HCT116 (cell line): ENCODE data around the gene NLRP14. TPM values are rescaled to one million over a fixed set of nuclear protein-coding genes. Genes with fewer than 3 reads are reported as not detected.

Experiments used
- ATAC-seq: fragments of 200-7000 bp; cut with Tn5 transposase; 2 replicates; pipeline ENCODE4 v1.9.1; 2020; ENCODE audit warnings: mild to moderate bottlenecking, moderate library complexity
- Bru-seq: library from RNA; stranded (reverse); fragments of 400-500 nt; gene quantifications from one replicate; lab custom pipeline; 2021; lab: Mats Ljungman, UMichigan
- BruChase-seq, 2 experiments: library from RNA; stranded (reverse); fragments of 400-500 nt; gene quantifications; one replicate each; lab custom pipeline; 2021; lab: Mats Ljungman, UMichigan
- BruUV-seq: library from RNA; stranded (reverse); fragments of 400-500 nt; replicated peaks from 2 replicates; lab custom pipeline; 2021; lab: Mats Ljungman, UMichigan
- CTCF ChIA-PET: fragments of 300-600 bp; sonication (Branson Sonifier 250); formaldehyde crosslinking; loops from one replicate; lab custom pipeline; 2021; ENCODE audit warnings: antibody characterized with exemption; lab: Charles Lee
- POLR2A ChIA-PET: fragments of 300-600, 350-600 bp; sonication (Branson Sonifier 250); formaldehyde crosslinking; loops from one replicate; lab custom pipeline; 2021; ENCODE audit warnings: antibody characterized with exemption; lab: Charles Lee
- RAD21 ChIA-PET, 2 experiments: fragments of 300-600 bp; sonication (Branson Sonifier 250); formaldehyde crosslinking; loops; one replicate each; lab custom pipeline; 2023; ENCODE audit warnings: low total read pairs in 2 of 2; ENCODE audit not compliant: uncharacterized antibody in 2 of 2, unreplicated experiment in 2 of 2, low non-redundant PET in 1 of 2; lab: Charles Lee
- DNase-seq: peaks from one replicate; pipeline ENCODE4 v3.0.0-alpha.2; 2010; ENCODE audit warnings: low read depth, low spot score
- H2AFZ ChIP-seq: fragments of 200-600 bp; shearing (Covaris generic), sonication (generic); 2 replicates; pipeline ENCODE4 v1.6.1; 2017; ENCODE audit warnings: low read depth, mixed run types, mixed read lengths, antibody characterized with exemption, low read length; ENCODE audit not compliant: poor library complexity, severe bottlenecking
- H3K27ac ChIP-seq: 2 replicates; pipeline ENCODE4 v1.5.1; 2012; ENCODE audit warnings: low read depth, low read length
- H3K27me3 ChIP-seq: fragments of 200-600 bp; sonication (generic); 2 replicates; pipeline ENCODE4 v1.6.1; 2016; ENCODE audit warnings: mixed run types, low read length, mixed read lengths; ENCODE audit not compliant: insufficient read depth
- H3K36me3 ChIP-seq, 2 experiments: fragments of 200-500 bp in 1 of 2; fragments of 200-600 bp in 1 of 2; sonication (Bioruptor generic) in 1 of 2; sonication (generic) in 1 of 2; 2 replicates each; pipeline versions ENCODE4 v1.5.1 to v1.6.1; 2014 to 2016; ENCODE audit warnings: low read length in 2 of 2, inconsistent platforms in 1 of 2, mixed read lengths in 1 of 2, mixed run types in 1 of 2; ENCODE audit not compliant: insufficient read depth in 2 of 2, control insufficient read depth in 1 of 2
- H3K4me1 ChIP-seq, 2 experiments: fragments of 200-600 bp in 1 of 2; sonication (generic) in 1 of 2; 2 replicates each; pipeline versions ENCODE4 v1.5.1 to v1.6.1; 2012 to 2017; ENCODE audit warnings: low read length in 2 of 2, inconsistent platforms in 1 of 2, mild to moderate bottlenecking in 1 of 2, mixed read lengths in 1 of 2, mixed run types in 1 of 2, moderate library complexity in 1 of 2; ENCODE audit not compliant: insufficient read depth in 2 of 2, control insufficient read depth in 1 of 2
- H3K4me2 ChIP-seq: fragments of 200-600 bp; sonication (generic); 2 replicates; pipeline ENCODE4 v1.6.1; 2017; ENCODE audit warnings: mixed run types, low read length, mixed read lengths
- H3K4me3 ChIP-seq, 2 experiments: fragments of 200-600 bp in 1 of 2; sonication (generic) in 1 of 2; replicated peaks in 1 of 2; 2 replicates each; pipeline ENCODE4 v1.5.1; 2011 to 2016; ENCODE audit warnings: low read length in 2 of 2, control low read depth in 1 of 2, low read depth in 1 of 2, mild to moderate bottlenecking in 1 of 2, mixed read lengths in 1 of 2, mixed run types in 1 of 2
- H3K79me2 ChIP-seq: fragments of 200-600 bp; sonication (generic); 2 replicates; pipeline ENCODE4 v1.6.1; 2017; ENCODE audit warnings: mild to moderate bottlenecking, mixed run types, low read length, moderate library complexity, mixed read lengths; ENCODE audit not compliant: insufficient read depth
- H3K9ac ChIP-seq: fragments of 200-600 bp; sonication (generic); 2 replicates; pipeline ENCODE4 v1.6.1; 2016; ENCODE audit warnings: low read length, mixed read lengths
- H3K9me2 ChIP-seq: fragments of 200-600 bp; sonication (generic), shearing (Covaris generic); 2 replicates; pipeline ENCODE4 v1.6.1; 2017; ENCODE audit warnings: mixed run types, mild to moderate bottlenecking, moderate library complexity; ENCODE audit not compliant: insufficient read depth
- H3K9me3 ChIP-seq, 2 experiments: fragments of 200-500 bp in 1 of 2; fragments of 200-600 bp in 1 of 2; sonication (Bioruptor generic) in 1 of 2; sonication (generic) in 1 of 2; 2 replicates each; pipeline ENCODE4 v1.6.1; 2014 to 2017; ENCODE audit warnings: low read length in 2 of 2, mixed read lengths in 2 of 2, inconsistent platforms in 1 of 2, low read depth in 1 of 2, mild to moderate bottlenecking in 1 of 2, mixed run types in 1 of 2, moderate library complexity in 1 of 2; ENCODE audit not compliant: control insufficient read depth in 1 of 2, insufficient read depth in 1 of 2
- H4K20me1 ChIP-seq: fragments of 200-600 bp; sonication (generic), shearing (Covaris generic); 2 replicates; pipeline ENCODE4 v1.6.1; 2017; ENCODE audit warnings: mixed run types, mild to moderate bottlenecking, moderate library complexity; ENCODE audit not compliant: insufficient read depth
- ATF3 ChIP-seq: IDR thresholded peaks from 2 replicates; pipeline ENCODE4 v1.6.1; 2012
- CTCF ChIP-seq, 3 experiments: fragments of 200-600 bp in 1 of 3; sonication (generic) in 1 of 3; IDR thresholded peaks in 2 of 3; conservative IDR thresholded peaks in 1 of 3; 2 replicates each; pipeline ENCODE4 v1.5.1; 2012 to 2017; ENCODE audit warnings: low read depth in 2 of 3, low read length in 2 of 3, antibody characterized with exemption in 1 of 3, borderline replicate concordance in 1 of 3, control low read depth in 1 of 3, mild to moderate bottlenecking in 1 of 3, mixed read lengths in 1 of 3, mixed run types in 1 of 3, moderate library complexity in 1 of 3; ENCODE audit not compliant: insufficient read depth in 1 of 3
- EGR1 ChIP-seq: IDR thresholded peaks from 2 replicates; pipeline ENCODE4 v1.6.1; 2012; ENCODE audit warnings: low read depth
- ELF1 ChIP-seq: IDR thresholded peaks from 2 replicates; pipeline ENCODE4 v1.6.1; 2012; ENCODE audit warnings: low read depth, borderline replicate concordance
- EZH2 ChIP-seq: fragments of 200-600 bp; sonication (generic); IDR thresholded peaks from 2 replicates; pipeline ENCODE4 v1.6.1; 2017; ENCODE audit warnings: antibody characterized with exemption, mixed run types
- JUND ChIP-seq: IDR thresholded peaks from 2 replicates; pipeline ENCODE4 v1.6.1; 2012
- MAX ChIP-seq: IDR thresholded peaks from 2 replicates; pipeline ENCODE4 v1.6.1; 2012
- POLR2A ChIP-seq: IDR thresholded peaks from 2 replicates; pipeline ENCODE4 v1.7.0; 2011; ENCODE audit warnings: borderline replicate concordance; ENCODE audit not compliant: insufficient read depth, insufficient read length; ENCODE audit errors: extremely low read depth
- POLR2AphosphoS5 ChIP-seq: IDR thresholded peaks from 2 replicates; pipeline ENCODE4 v1.6.1; 2011; ENCODE audit warnings: mild to moderate bottlenecking, low read depth, low read length, moderate library complexity
- RAD21 ChIP-seq: IDR thresholded peaks from 2 replicates; pipeline ENCODE4 v1.6.1; 2012; ENCODE audit warnings: low read depth, mild to moderate bottlenecking
- REST ChIP-seq: IDR thresholded peaks from 2 replicates; pipeline ENCODE4 v1.6.1; 2012; ENCODE audit warnings: low read depth
- SIN3A ChIP-seq: IDR thresholded peaks from 2 replicates; pipeline ENCODE4 v1.6.1; 2012; ENCODE audit warnings: low read depth
- SP1 ChIP-seq: IDR thresholded peaks from 2 replicates; pipeline ENCODE4 v1.6.1; 2012; ENCODE audit warnings: low read depth
- SRF ChIP-seq: IDR thresholded peaks from 2 replicates; pipeline ENCODE4 v1.6.1; 2012; ENCODE audit warnings: low read depth
- TCF7L2 ChIP-seq: IDR thresholded peaks from 2 replicates; pipeline ENCODE4 v1.7.0; 2011; ENCODE audit warnings: borderline replicate concordance, inconsistent platforms; ENCODE audit not compliant: insufficient read depth, insufficient read length; ENCODE audit errors: extremely low read depth
- YY1 ChIP-seq: IDR thresholded peaks from 2 replicates; pipeline ENCODE4 v1.6.1; 2011; ENCODE audit warnings: low read length, low read depth, moderate library complexity, mild to moderate bottlenecking; ENCODE audit not compliant: insufficient replicate concordance; ENCODE audit errors: extremely low read depth
- ZBTB33 ChIP-seq: IDR thresholded peaks from 2 replicates; pipeline ENCODE4 v1.6.1; 2011; ENCODE audit warnings: mild to moderate bottlenecking, low read length, moderate library complexity; ENCODE audit not compliant: insufficient replicate concordance; ENCODE audit errors: extremely low read depth
- ZFX ChIP-seq: fragments of 450-650 bp; IDR thresholded peaks from 2 replicates; pipeline ENCODE4 v1.6.1; 2017
- intact Hi-C: fragments of 100-400 bp; cut with micrococcal nuclease; formaldehyde crosslinking; loops from 2 replicates; pipeline ENCODE4 v1.10.0; 2022
- long read RNA-seq: library from polyadenylated mRNA; unstranded; transcript quantifications from one replicate; pipeline ENCODE4 v2.0.0, GENCODE V29; 2021; ENCODE audit not compliant: unreplicated experiment
- polyA plus RNA-seq: library from polyadenylated mRNA; unstranded; fragments of >200 nt; gene quantifications from 2 replicates; pipeline ENCODE4 v1.2.1, GENCODE V29; 2012; ENCODE audit warnings: missing spikeins
- total RNA-seq: library from RNA; stranded (reverse); gene quantifications from one replicate; pipeline ENCODE4 v1.2.1, GENCODE V29; 2021; ENCODE audit not compliant: unreplicated experiment

The NLRP14 gene
- total RNA-seq (0.49 TPM), Bru-seq, nascent RNA (percentile 34 among the genes with signal in this experiment), BruChase-seq, experiment 1, labeled RNA remaining after a 6-hour chase (percentile 28 among the genes with signal in this experiment), BruChase-seq, experiment 2, labeled RNA remaining after a 2-hour chase (percentile 27 among the genes with signal in this experiment)
- polyA plus RNA-seq: 0.05 and 0.10 TPM in 2 replicates
- long read RNA-seq: 0 reads

GRCh38 chr11:7020183-7020917 is at the start of gene NLRP14, which contains the start of gene ZNF214:
Gene NLRP14, plus strand, starts transcription at chr11:7020479. Its CDS starts 18,108 bp downstream, at chr11:7038587.
Gene ZNF214, minus strand, starts transcription at chr11:7020346. Its CDS starts 17,511 bp downstream, at chr11:7002835.
- ChIA-PET CTCF (no interaction called here), RAD21 (no interaction called here), POLR2A (no interaction called here)
- BruUV-seq: no TSS peak
- Histone ChIP-seq H3K79me2 (no peaks in the 10 kb centered on the region), H3K9ac (peak within 1 kb of the TSS; percentile 61), H3K27ac (no peak within 1 kb of the TSS; the same call in 1 of the 2 replicates), H3K4me2 (peak within 1 kb of the TSS; percentile 92), H4K20me1 (no peaks in the 10 kb centered on the region), H3K4me1 (peaks cover 7 to 21% of the 10 kb centered on the region in 2 experiments), H3K27me3 (no peaks in the 10 kb centered on the region), H2AFZ (peak within 1 kb of the TSS; percentile 91), H3K9me2 (peaks cover 2% of the 10 kb centered on the region; the same call in 1 of the 2 replicates), H3K9me3 (no peaks in the 10 kb centered on the region), H3K36me3 (no peaks in the 10 kb centered on the region), H3K4me3 (peak within 1 kb of the TSS; percentile 60 to 79)
- intact Hi-C loops: no loop called here
- DNase-seq: peak; percentile 75
- ATAC-seq: peak; percentile 97
- TF ChIP-seq ATF3 (no peak), TCF7L2 (no peak), SRF (no peak), JUND (no peak), POLR2AphosphoS5 (peak; percentile 67), MAX (peak; percentile 88), SP1 (no peak), YY1 (peak; percentile 82), EZH2 (no peak), ZBTB33 (no peak), ELF1 (no peak), SIN3A (no peak), EGR1 (no peak), REST (no peak), ZFX (no peak), RAD21 (no peak), CTCF (IDR thresholded peaks at IDR 0.05 in 2 of 3, conservative IDR thresholded peaks at IDR 0.05 in 1 of 3; ENCODE audit: borderline replicate concordance in 1 of 3, insufficient read depth in 1 of 3, low read depth in 2 of 3, low read length in 2 of 3) (no peak), POLR2A (no peak)
